Measurements from ENCODE around the gene PDLIM5. TPM values are rescaled to one million over a fixed set of nuclear protein-coding genes. Genes with fewer than 3 reads are reported as not detected.

The PDLIM5 gene
- total and polyA plus RNA-seq, 2 of the 8 experiments (the other 6 are each of a cell fraction or from before 2014, with no cell fraction given), result 37.3 to 62.1 TPM

GRCh38 chr4:94623126-94623911 lies 171.6 kb downstream of the PDLIM5 start:
- H2BK5ac ChIP-seq (ENCODE audit: low read depth, low read length), result no peak overlapping the region
- no peak overlapping the region for H2AK5ac ChIP-seq (ENCODE audit: low read depth, low read length)
- WGBS, 2 experiments (ENCODE audit: extremely low coverage in 1 of 2, insufficient coverage in 1 of 2, insufficient read length in 1 of 2, insufficient replicate concordance in 2 of 2, low coverage in 1 of 2, low lambda C conversion rate in 2 of 2, missing lambda C conversion rate in 1 of 2), result 83% methylated on average over 3 of the region's 3 CpGs; no CpG with 5 or more reads in 1 of the 2 experiments
- no peak overlapping the region for H3K4me3 ChIP-seq (ENCODE audit: extremely low read depth in 1 of 4, insufficient read depth in 2 of 4, low read depth in 3 of 4, low read length in 4 of 4)
- H4K8ac ChIP-seq (ENCODE audit: extremely low read depth, insufficient read depth, low read length), result no peak overlapping the region
- no peaks in the 10 kb centered on the region for H3K23me2 ChIP-seq (ENCODE audit: low read depth, low read length)
- no peak overlapping the region for H2BK12ac ChIP-seq (ENCODE audit: low read depth, low read length)
- no peak overlapping the region for H3K4me2 ChIP-seq (ENCODE audit: insufficient read depth in 1 of 2, low read depth in 2 of 2, low read length in 2 of 2)
- H3K27ac ChIP-seq (ENCODE audit: low read depth, low read length), result no peak overlapping the region
- H2BK15ac ChIP-seq (ENCODE audit: low read length), result no peak overlapping the region
- H3K56ac ChIP-seq (replicated peaks; ENCODE audit: insufficient read length, low read depth, low read length), result no peak overlapping the region
- H2BK120ac ChIP-seq (replicated peaks; ENCODE audit: low read depth, low read length), result no peak overlapping the region
- H2BK20ac ChIP-seq (ENCODE audit: low read length), result no peak overlapping the region
- no peaks in the 10 kb centered on the region for H3K4me1 ChIP-seq (replicated peaks in 1 of 4; ENCODE audit: control insufficient read depth in 3 of 4, insufficient read depth in 4 of 4, low read length in 3 of 4)
- H3K23ac ChIP-seq (ENCODE audit: insufficient read length), result no peak overlapping the region
- ChIA-PET POLR2A (ENCODE audit: partially characterized antibody) (no interaction called here), CTCF (ENCODE audit: partially characterized antibody) (interaction anchor here (0.9 to 3.9 kb wide), 7 partner anchors 12 to 501 kb away, joined by 3 to 14 read pairs (median 4); no protein-coding TSS in a partner anchor)
- H3K79me1 ChIP-seq (ENCODE audit: low read depth, low read length), result no peaks in the 10 kb centered on the region
- no peak overlapping the region for H3K4ac ChIP-seq (replicated peaks; ENCODE audit: insufficient read length, low read depth, low read length)
- H3K9ac ChIP-seq (replicated peaks in 1 of 4; ENCODE audit: extremely low read depth in 1 of 4, low read depth in 3 of 4, low read length in 3 of 4), result no peak overlapping the region
- H3K14ac ChIP-seq (ENCODE audit: insufficient read length), result no peak overlapping the region
- H3K79me2 ChIP-seq (ENCODE audit: control insufficient read depth in 1 of 2, insufficient read depth in 2 of 2, low read length in 2 of 2), result no peaks in the 10 kb centered on the region
- no peak overlapping the region for H4K91ac ChIP-seq (replicated peaks; ENCODE audit: insufficient read length, low read length)
- H2AFZ ChIP-seq (ENCODE audit: low read length), result no peak overlapping the region
- H4K5ac ChIP-seq (ENCODE audit: insufficient read length, low read depth, low read length), result no peak overlapping the region
- H4K20me1 ChIP-seq (replicated peaks in 1 of 2; ENCODE audit: control insufficient read depth in 1 of 2, insufficient read depth in 2 of 2, low read length in 2 of 2), result no peaks in the 10 kb centered on the region
- no peaks in the 10 kb centered on the region for H3K36me3 ChIP-seq (ENCODE audit: control insufficient read depth in 2 of 4, insufficient read depth in 4 of 4, low read length in 3 of 4)
- H3K18ac ChIP-seq (ENCODE audit: extremely low read depth, low read length), result no peak overlapping the region
- H3K9me3 ChIP-seq (ENCODE audit: insufficient read depth in 2 of 2, low read depth in 1 of 2, low read length in 1 of 2), result no peaks in the 10 kb centered on the region
- H3K27me3 ChIP-seq (replicated peaks in 1 of 4; ENCODE audit: control insufficient read depth in 3 of 4, extremely low read depth in 1 of 4, insufficient read depth in 3 of 4, low read length in 3 of 4), result no peaks in the 10 kb centered on the region
- FAIRE-seq, result no peak
- DNase-seq (ENCODE audit: low read depth in 1 of 2, low spot score in 2 of 2), result no peak
- no peak for TF ChIP-seq RBBP5 (IDR thresholded peaks at IDR 0.05; ENCODE audit: borderline replicate concordance, low read depth, low read length)
- TF ChIP-seq SP2 (IDR thresholded peaks at IDR 0.05; ENCODE audit: low read length), result no peak
- TF ChIP-seq PHF8 (conservative IDR thresholded peaks at IDR 0.05; ENCODE audit: low read depth, low read length), result no peak
- TF ChIP-seq BACH1 (IDR thresholded peaks at IDR 0.05; ENCODE audit: low read length), result no peak
- TF ChIP-seq GABPA (IDR thresholded peaks at IDR 0.05; ENCODE audit: borderline replicate concordance, insufficient read depth, low read length), result no peak
- no peak for TF ChIP-seq EZH2 (IDR thresholded peaks at IDR 0.05; ENCODE audit: low read depth, low read length, severe bottlenecking)
- no peak for TF ChIP-seq NANOG (IDR thresholded peaks at IDR 0.05; ENCODE audit: insufficient read depth, low read depth, low read length, poor library complexity, severe bottlenecking)
- TF ChIP-seq SAP30 (IDR thresholded peaks at IDR 0.05; ENCODE audit: insufficient read depth, insufficient replicate concordance, low read length), result no peak
- TF ChIP-seq E2F6 (IDR thresholded peaks at IDR 0.05), result no peak
- no peak for TF ChIP-seq BRCA1 (IDR thresholded peaks at IDR 0.05; ENCODE audit: low read depth, low read length)
- TF ChIP-seq YY1 (IDR thresholded peaks at IDR 0.05; ENCODE audit: low read depth, low read length), result no peak
- no peak for TF ChIP-seq TBP (IDR thresholded peaks at IDR 0.05; ENCODE audit: low read depth, low read length)

Data from H1 (cell line).